Ascending aorta (tissue), 2 donors: Measurements from ENCODE around the gene CPED1. TPM values are rescaled to one million over a fixed set of nuclear protein-coding genes. Genes with fewer than 3 reads are reported as not detected.

Experiments
- DNase-seq, 2 donors: peaks; one replicate each; pipeline ENCODE4 v3.0.0-alpha.2; 2019; ENCODE audit warnings: low spot score in 2 of 2
- H3K27ac ChIP-seq, 2 donors: fragments of 200-600 bp; sonication (generic); one replicate each; pipeline ENCODE4 v1.5.1; 2016 to 2017; ENCODE audit warnings: mild to moderate bottlenecking in 1 of 2
- H3K27me3 ChIP-seq: fragments of 200-600 bp; sonication (generic); one replicate; pipeline ENCODE4 v1.5.1; 2017
- H3K36me3 ChIP-seq, 2 donors: fragments of 200-600 bp; sonication (generic); one replicate each; pipeline ENCODE4 v1.5.1; 2016
- H3K4me1 ChIP-seq, 2 donors: fragments of 200-600 bp; sonication (generic); one replicate each; pipeline ENCODE4 v1.5.1; 2016 to 2017; ENCODE audit warnings: mild to moderate bottlenecking in 1 of 2
- H3K4me3 ChIP-seq, 2 donors: fragments of 200-600 bp; sonication (generic); one replicate each; pipeline ENCODE4 v1.5.1; 2016 to 2017; ENCODE audit warnings: mild to moderate bottlenecking in 1 of 2
- H3K9me3 ChIP-seq, 2 donors: fragments of 200-600 bp; sonication (generic); one replicate each; pipeline ENCODE4 v1.5.1; 2016
- CTCF ChIP-seq, 3 experiments: fragments of 200-600 bp in 2 of 3; fragments of 450-650 bp in 1 of 3; sonication (generic) in 2 of 3; IDR thresholded peaks; one replicate each; pipeline ENCODE4 v1.5.1; 2016 to 2019; ENCODE audit warnings: antibody characterized with exemption in 3 of 3, mild to moderate bottlenecking in 1 of 3, moderate library complexity in 1 of 3
- intact Hi-C: fragments of 100-400 bp; cut with DNase I; formaldehyde crosslinking; loops from one replicate; pipeline ENCODE4 v1.15.1; 2023
- total RNA-seq: library from RNA; depleted of rRNA; stranded (reverse); fragments of >200 nt; gene quantifications from one replicate; pipeline ENCODE4 v1.1.0, GENCODE V29; 2016

CPED1 gene
- total RNA-seq, 1 donor from 2014 or later, result 69.5 TPM

DNA sequence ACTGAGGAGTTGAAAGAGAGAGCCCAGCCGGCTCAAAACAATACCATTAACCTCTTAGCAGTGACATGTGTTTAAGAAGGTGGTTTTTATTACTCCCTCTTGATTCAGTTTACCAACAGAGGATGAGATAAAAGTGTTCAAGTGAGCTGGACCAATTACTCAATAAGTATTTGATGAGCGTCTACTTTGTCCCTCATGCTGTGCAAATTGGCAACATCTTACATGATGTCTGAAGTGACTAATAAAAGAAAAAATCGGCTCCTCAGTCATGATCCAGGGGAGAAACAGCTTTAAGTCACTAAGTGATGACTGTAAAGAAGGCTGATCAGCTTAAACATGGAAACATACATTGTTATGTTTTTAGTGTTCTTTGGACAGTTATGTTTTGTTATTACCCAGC is 348.1 kb downstream of the CPED1 start:
- DNase-seq, result no peak
- no peaks in the 10 kb centered on the region for H3K4me1 ChIP-seq
- TF ChIP-seq CTCF (IDR thresholded peaks at IDR 0.05), result no peak
- intact Hi-C loops, result no loop called here
- H3K4me3 ChIP-seq, result no peak overlapping the region
- no peaks in the 10 kb centered on the region for H3K36me3 ChIP-seq
- no peaks in the 10 kb centered on the region for H3K9me3 ChIP-seq
- peaks cover 5% of the 10 kb centered on the region for H3K27me3 ChIP-seq
- no peak overlapping the region for H3K27ac ChIP-seq

- no peak overlapping the region for H3K4me3 ChIP-seq
- intact Hi-C loops, result no loop called here
These were observed 348.9 kb downstream of the CPED1 start for GRCh38 chr7:121337398-121337797.

DNA sequence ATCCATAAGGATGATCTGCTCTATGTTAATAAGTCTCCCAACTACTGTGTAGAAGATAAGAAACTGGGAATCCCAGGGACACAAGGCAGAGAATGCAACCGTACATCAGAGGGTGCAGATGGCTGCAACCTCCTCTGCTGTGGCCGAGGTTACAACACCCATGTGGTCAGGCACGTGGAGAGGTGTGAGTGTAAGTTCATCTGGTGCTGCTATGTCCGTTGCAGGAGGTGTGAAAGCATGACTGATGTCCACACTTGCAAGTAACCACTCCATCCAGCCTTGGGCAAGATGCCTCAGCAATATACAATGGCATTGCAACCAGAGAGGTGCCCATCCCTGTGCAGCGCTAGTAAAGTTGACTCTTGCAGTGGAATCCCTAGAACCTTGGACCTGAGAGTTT is 350.6 kb downstream of the CPED1 start:
- Histone ChIP-seq H3K4me1 (no peaks in the 10 kb centered on the region), H3K36me3 (no peaks in the 10 kb centered on the region), H3K9me3 (no peaks in the 10 kb centered on the region), H3K27me3 (no peaks in the 10 kb centered on the region), H3K4me3 (no peak overlapping the region), H3K27ac (no peak overlapping the region)
- DNase-seq, result no peak
- intact Hi-C loops, result no loop called here
- no peak for TF ChIP-seq CTCF (IDR thresholded peaks at IDR 0.05)

More at GRCh38 chr7:121337398-121337797, 348.9 kb downstream of the CPED1 start:
- Histone ChIP-seq H3K27ac (no peak overlapping the region), H3K4me1 (no peaks in the 10 kb centered on the region), H3K36me3 (no peaks in the 10 kb centered on the region), H3K9me3 (no peaks in the 10 kb centered on the region), H3K27me3 (no peaks in the 10 kb centered on the region)
- no peak for TF ChIP-seq CTCF (IDR thresholded peaks at IDR 0.05)
- DNase-seq, result no peak

- Histone ChIP-seq H3K36me3 (no peaks in the 10 kb centered on the region), H3K4me3 (no peak overlapping the region), H3K9me3 (no peaks in the 10 kb centered on the region), H3K4me1 (no peaks in the 10 kb centered on the region), H3K27me3 (no peaks in the 10 kb centered on the region), H3K27ac (no peak overlapping the region)
- no peak for DNase-seq
- intact Hi-C loops, result no loop called here
- TF ChIP-seq CTCF (IDR thresholded peaks at IDR 0.05), result no peak
These were observed 353.4 kb downstream of the CPED1 start for GRCh38 chr7:121341933-121342332.

DNA sequence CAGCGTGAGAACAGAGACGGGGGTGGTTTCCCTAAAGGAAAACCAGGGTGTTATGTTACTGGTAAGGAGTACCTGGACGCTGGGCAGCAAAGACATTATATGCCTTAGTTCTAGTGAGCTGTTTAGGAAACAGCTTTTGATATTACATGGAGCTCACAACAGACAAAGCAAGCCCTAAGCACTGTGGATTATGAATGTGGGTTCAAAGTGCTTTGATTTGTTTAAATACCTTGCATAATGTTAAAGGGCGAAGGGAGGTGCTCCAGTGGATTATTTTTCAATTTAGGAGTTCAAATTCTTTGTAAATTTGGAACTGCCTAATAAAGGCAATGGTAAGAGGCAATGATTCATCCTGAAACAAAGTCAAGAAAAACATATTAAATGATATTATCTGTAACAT is 354.1 kb downstream of the CPED1 start:
- no peaks in the 10 kb centered on the region for H3K27me3 ChIP-seq
- H3K4me3 ChIP-seq, result no peak overlapping the region
- H3K9me3 ChIP-seq, result no peaks in the 10 kb centered on the region
- no peak overlapping the region for H3K27ac ChIP-seq
- no peaks in the 10 kb centered on the region for H3K4me1 ChIP-seq
- intact Hi-C loops, result no loop called here
- DNase-seq, result no peak
- no peaks in the 10 kb centered on the region for H3K36me3 ChIP-seq
- no peak for TF ChIP-seq CTCF (IDR thresholded peaks at IDR 0.05)

- intact Hi-C loops, result no loop called here
- H3K36me3 ChIP-seq, result no peaks in the 10 kb centered on the region
- no peak overlapping the region for H3K4me3 ChIP-seq
- no peaks in the 10 kb centered on the region for H3K27me3 ChIP-seq
- no peak overlapping the region for H3K27ac ChIP-seq
- no peaks in the 10 kb centered on the region for H3K4me1 ChIP-seq
- TF ChIP-seq CTCF (IDR thresholded peaks at IDR 0.05), result no peak
- DNase-seq, result no peak
- no peaks in the 10 kb centered on the region for H3K9me3 ChIP-seq
These were observed 354.8 kb downstream of the CPED1 start for GRCh38 chr7:121343302-121343701.
